Neural cell (in vitro differentiated cells): Measurements from ENCODE around the gene EVA1A. TPM values are rescaled to one million over a fixed set of nuclear protein-coding genes. Genes with fewer than 3 reads are reported as not detected.

Experiments
- H2AFZ ChIP-seq: fragments of 200-600, 300-800 bp; sonication (generic), shearing (Covaris generic); 2 replicates; pipeline ENCODE4 v1.6.0; 2014; ENCODE audit warnings: low read depth, mild to moderate bottlenecking, antibody characterized with exemption, low read length, moderate library complexity
- H3F3A ChIP-seq: fragments of 200-600 bp; shearing (Covaris generic); 2 replicates; pipeline ENCODE4 v1.6.1; 2016; ENCODE audit warnings: mild to moderate bottlenecking, moderate library complexity, mixed read lengths, antibody characterized with exemption, low read length; ENCODE audit not compliant: insufficient read depth, poor library complexity, severe bottlenecking
- H3K27ac ChIP-seq: fragments of 200-600, 300-800 bp; sonication (generic), shearing (Covaris generic); 2 replicates; pipeline ENCODE4 v1.5.1; 2014; ENCODE audit warnings: mild to moderate bottlenecking, low read length, moderate library complexity
- H3K27me3 ChIP-seq: fragments of 300-800, 200-600 bp; sonication (generic), shearing (Covaris generic); 2 replicates; pipeline ENCODE4 v1.6.0; 2014; ENCODE audit warnings: mild to moderate bottlenecking, low read depth, low read length, moderate library complexity; ENCODE audit not compliant: insufficient read depth
- H3K36me3 ChIP-seq: fragments of 300-800, 200-600 bp; sonication (generic), shearing (Covaris generic); 2 replicates; pipeline ENCODE4 v1.5.1; 2014; ENCODE audit warnings: mild to moderate bottlenecking, antibody characterized with exemption, low read length, moderate library complexity; ENCODE audit not compliant: insufficient read depth
- H3K4me2 ChIP-seq: fragments of 300-800, 200-600 bp; sonication (generic), shearing (Covaris generic); 2 replicates; pipeline ENCODE4 v1.6.0; 2014; ENCODE audit warnings: mild to moderate bottlenecking, low read length
- H3K4me3 ChIP-seq: fragments of 300-800, 200-600 bp; sonication (generic), shearing (Covaris generic); 2 replicates; pipeline ENCODE4 v1.5.1; 2014; ENCODE audit warnings: mild to moderate bottlenecking, low read length, moderate library complexity
- H3K79me2 ChIP-seq: fragments of 200-600 bp; shearing (Covaris generic); replicated peaks from 2 replicates; pipeline ENCODE4 v1.6.0; 2014; ENCODE audit warnings: mild to moderate bottlenecking, low read length, moderate library complexity; ENCODE audit not compliant: insufficient read depth
- H3K9ac ChIP-seq: fragments of 300-800, 200-600 bp; sonication (generic), shearing (Covaris generic); 2 replicates; pipeline ENCODE4 v1.6.1; 2016; ENCODE audit warnings: mild to moderate bottlenecking, low read length, mixed read lengths
- H3K9me2 ChIP-seq: fragments of 200-600 bp; shearing (Covaris generic); 2 replicates; pipeline ENCODE4 v1.6.1; 2016; ENCODE audit warnings: mild to moderate bottlenecking, low read length, mixed read lengths; ENCODE audit not compliant: insufficient read depth
- H3K9me3 ChIP-seq: fragments of 200-600, 300-800 bp; sonication (generic), shearing (Covaris generic); 2 replicates; pipeline ENCODE4 v1.6.1; 2016; ENCODE audit warnings: mild to moderate bottlenecking, mixed run types, low read length, moderate library complexity, mixed read lengths
- H4K20me1 ChIP-seq: fragments of 200-600 bp; shearing (Covaris generic); 2 replicates; pipeline ENCODE4 v1.6.1; 2016; ENCODE audit warnings: mild to moderate bottlenecking, mixed run types; ENCODE audit not compliant: insufficient read depth
- EP300 ChIP-seq: fragments of 450-650 bp; conservative IDR thresholded peaks from 2 replicates; pipeline ENCODE4 v1.6.1; 2014; ENCODE audit warnings: antibody characterized with exemption, mild to moderate bottlenecking, moderate library complexity; ENCODE audit not compliant: poor library complexity, severe bottlenecking
- EZH2 ChIP-seq: fragments of 200-600, 300-800 bp; shearing (Covaris generic), sonication (generic); IDR thresholded peaks from 2 replicates; pipeline ENCODE4 v1.6.1; 2014; ENCODE audit warnings: antibody characterized with exemption, low read length, borderline replicate concordance, mild to moderate bottlenecking; ENCODE audit not compliant: insufficient read depth, poor library complexity, severe bottlenecking
- MXI1 ChIP-seq: fragments of 450-650 bp; conservative IDR thresholded peaks from 2 replicates; pipeline ENCODE4 v1.6.1; 2014; ENCODE audit warnings: antibody characterized with exemption, mild to moderate bottlenecking; ENCODE audit not compliant: poor library complexity, severe bottlenecking
- POLR2AphosphoS5 ChIP-seq: IDR thresholded peaks from 2 replicates; pipeline ENCODE4 v1.6.1; 2012
- RAD21 ChIP-seq: fragments of 450-650 bp; conservative IDR thresholded peaks from 2 replicates; pipeline ENCODE4 v1.6.1; 2014; ENCODE audit warnings: antibody characterized with exemption, mild to moderate bottlenecking, moderate library complexity
- REST ChIP-seq: IDR thresholded peaks from 2 replicates; pipeline ENCODE4 v1.6.1; 2012; ENCODE audit warnings: borderline replicate concordance
- SMC3 ChIP-seq: fragments of 450-650 bp; conservative IDR thresholded peaks from 2 replicates; pipeline ENCODE4 v1.6.1; 2014; ENCODE audit warnings: antibody characterized with exemption, mild to moderate bottlenecking, moderate library complexity; ENCODE audit not compliant: poor library complexity
- TAF1 ChIP-seq: IDR thresholded peaks from 2 replicates; pipeline ENCODE4 v1.6.1; 2012; ENCODE audit warnings: low read depth
- polyA plus RNA-seq: library from polyadenylated mRNA; depleted of rRNA; stranded (reverse); fragments of >200 nt; gene quantifications from 2 replicates; pipeline ENCODE4 v1.2.3, GENCODE V29; 2014
- TF ChIP-seq, protein P1 (sequence below): fragments of 450-650 bp; IDR thresholded peaks from 2 replicates; pipeline ENCODE4 v1.5.1; 2014; ENCODE audit warnings: antibody characterized with exemption, mild to moderate bottlenecking, moderate library complexity; ENCODE audit not compliant: poor library complexity, severe bottlenecking

EVA1A gene
- polyA plus RNA-seq, 1 donor from 2014 or later: not detected

DNA sequence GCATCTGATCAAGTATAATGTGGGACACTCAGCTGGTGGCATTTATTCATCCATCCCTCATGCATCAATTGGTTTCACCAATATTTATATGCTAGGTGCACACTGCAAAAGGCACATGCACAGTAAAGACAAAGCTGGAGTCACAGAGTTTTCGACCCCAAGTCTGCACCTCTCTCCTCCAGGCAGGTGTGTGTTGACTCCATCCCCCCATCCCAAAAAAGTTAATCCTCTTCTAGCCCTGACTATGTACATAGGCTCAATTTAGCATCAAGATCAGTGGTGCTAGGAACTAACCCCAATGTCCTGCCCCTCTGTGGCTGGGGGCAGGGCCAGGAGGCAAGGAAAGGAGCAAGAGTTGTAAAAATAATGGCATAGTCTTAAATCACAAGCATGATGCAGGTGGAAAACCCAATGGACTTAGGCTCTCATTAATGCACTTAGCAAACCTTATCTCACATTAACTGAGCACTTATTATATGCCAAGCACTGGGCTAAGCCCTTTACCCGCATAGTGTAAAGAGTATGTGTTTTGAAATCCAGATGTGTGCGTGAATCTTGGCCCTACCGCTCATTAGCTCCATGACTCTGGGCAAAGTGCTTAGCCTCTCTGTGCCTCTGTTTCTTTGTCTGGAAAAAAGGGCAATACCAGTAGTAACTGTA, 3.1 kb downstream of the EVA1A start:
- Histone ChIP-seq H3K9ac (no peak overlapping the region), H3K27me3 (peaks cover 41% of the 10 kb centered on the region), H3K4me2 (no peak overlapping the region), H3K79me2 (no peaks in the 10 kb centered on the region), H3K4me3 (no peak overlapping the region), H3K9me3 (no peaks in the 10 kb centered on the region), H3K27ac (no peak overlapping the region), H3F3A (no peaks in the 10 kb centered on the region), H3K9me2 (no peaks in the 10 kb centered on the region), H4K20me1 (no peaks in the 10 kb centered on the region), H3K36me3 (no peaks in the 10 kb centered on the region), H2AFZ (no peak overlapping the region)
- TF ChIP-seq POLR2AphosphoS5 (no peak), SMC3 (no peak), MXI1 (no peak), REST (no peak), EP300 (no peak), TAF1 (no peak)

- TF ChIP-seq EP300 (no peak), SMC3 (no peak), POLR2AphosphoS5 (no peak), EZH2 (no peak), TAF1 (no peak), RAD21 (no peak)
- peaks cover 35% of the 10 kb centered on the region for H3K27me3 ChIP-seq
Observed at GRCh38 chr2:75556679-75557366, 3.9 kb downstream of the EVA1A start.

DNA sequence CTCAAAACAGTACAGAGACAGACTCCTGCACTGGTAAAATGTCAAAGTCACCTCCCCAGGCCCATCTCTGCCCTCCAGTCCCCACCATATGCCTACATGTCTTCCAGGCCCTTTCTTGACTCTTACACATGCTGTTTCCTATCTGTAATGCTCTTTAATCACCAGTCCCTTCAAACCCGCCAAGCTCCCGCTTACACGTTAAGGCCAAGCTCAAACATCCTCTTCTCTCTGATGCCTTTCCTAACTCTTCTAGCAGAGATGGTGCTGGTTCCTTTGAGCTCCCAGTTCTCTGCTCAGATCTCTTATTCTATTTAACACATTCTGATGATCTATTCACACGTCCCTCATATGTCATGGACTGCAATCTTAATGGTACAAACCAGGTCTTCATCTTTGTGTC, 5.0 kb downstream of the EVA1A start:
- no peaks in the 10 kb centered on the region for H3K79me2 ChIP-seq
- no peak overlapping the region for H3K9ac ChIP-seq
- TF ChIP-seq MXI1 (no peak), POLR2AphosphoS5 (no peak), REST (no peak), RAD21 (no peak), TAF1 (no peak), EZH2 (no peak), SMC3 (no peak), EP300 (no peak)
- TF ChIP-seq, protein P1, sequence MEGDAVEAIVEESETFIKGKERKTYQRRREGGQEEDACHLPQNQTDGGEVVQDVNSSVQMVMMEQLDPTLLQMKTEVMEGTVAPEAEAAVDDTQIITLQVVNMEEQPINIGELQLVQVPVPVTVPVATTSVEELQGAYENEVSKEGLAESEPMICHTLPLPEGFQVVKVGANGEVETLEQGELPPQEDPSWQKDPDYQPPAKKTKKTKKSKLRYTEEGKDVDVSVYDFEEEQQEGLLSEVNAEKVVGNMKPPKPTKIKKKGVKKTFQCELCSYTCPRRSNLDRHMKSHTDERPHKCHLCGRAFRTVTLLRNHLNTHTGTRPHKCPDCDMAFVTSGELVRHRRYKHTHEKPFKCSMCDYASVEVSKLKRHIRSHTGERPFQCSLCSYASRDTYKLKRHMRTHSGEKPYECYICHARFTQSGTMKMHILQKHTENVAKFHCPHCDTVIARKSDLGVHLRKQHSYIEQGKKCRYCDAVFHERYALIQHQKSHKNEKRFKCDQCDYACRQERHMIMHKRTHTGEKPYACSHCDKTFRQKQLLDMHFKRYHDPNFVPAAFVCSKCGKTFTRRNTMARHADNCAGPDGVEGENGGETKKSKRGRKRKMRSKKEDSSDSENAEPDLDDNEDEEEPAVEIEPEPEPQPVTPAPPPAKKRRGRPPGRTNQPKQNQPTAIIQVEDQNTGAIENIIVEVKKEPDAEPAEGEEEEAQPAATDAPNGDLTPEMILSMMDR: no peak
- H3K4me2 ChIP-seq: no peak overlapping the region
- H3K36me3 ChIP-seq: no peaks in the 10 kb centered on the region
- H3K9me2 ChIP-seq: no peaks in the 10 kb centered on the region
- H2AFZ ChIP-seq: no peak overlapping the region
- H3K4me3 ChIP-seq: no peak overlapping the region
- peaks cover 23% of the 10 kb centered on the region for H3K27me3 ChIP-seq
- H4K20me1 ChIP-seq: no peaks in the 10 kb centered on the region
- H3K27ac ChIP-seq: no peak overlapping the region
- no peaks in the 10 kb centered on the region for H3F3A ChIP-seq
- no peaks in the 10 kb centered on the region for H3K9me3 ChIP-seq

More at GRCh38 chr2:75556679-75557366, 3.9 kb downstream of the EVA1A start:
- Histone ChIP-seq H3K36me3 (no peaks in the 10 kb centered on the region), H3K9me3 (no peaks in the 10 kb centered on the region), H3K79me2 (no peaks in the 10 kb centered on the region), H3K27ac (no peak overlapping the region), H3K9ac (no peak overlapping the region), H3K4me3 (no peak overlapping the region), H3K4me2 (no peak overlapping the region), H2AFZ (no peak overlapping the region), H3K9me2 (no peaks in the 10 kb centered on the region), H3F3A (no peaks in the 10 kb centered on the region), H4K20me1 (no peaks in the 10 kb centered on the region)
